Liver (tissue), 3 donors: ENCODE data around the gene F5.

ENCODE experiments used
- CTCF ChIP-seq: fragments of 150-350 bp; IDR thresholded peaks from 2 replicates; pipeline ENCODE4 v1.5.1; 2017; ENCODE audit warnings: improper control_type of control experiment, low read depth, low read length; ENCODE audit not compliant: missing input control
- FOXA1 ChIP-seq: IDR thresholded peaks from 2 replicates; pipeline ENCODE4 v1.6.1; 2016; ENCODE audit warnings: antibody characterized with exemption
- HNF4A ChIP-seq, 2 donors: conservative IDR thresholded peaks; 2 replicates each; pipeline ENCODE4 v1.6.1; 2016; ENCODE audit warnings: antibody characterized with exemption in 2 of 2, mild to moderate bottlenecking in 2 of 2
- RAD21 ChIP-seq, 2 donors: IDR thresholded peaks; 2 replicates each; pipeline ENCODE4 v1.6.1; 2016; ENCODE audit warnings: antibody characterized with exemption in 2 of 2, mild to moderate bottlenecking in 2 of 2
- REST ChIP-seq: IDR thresholded peaks from 2 replicates; pipeline ENCODE4 v1.6.1; 2016; ENCODE audit warnings: antibody characterized with exemption, mild to moderate bottlenecking
- RXRA ChIP-seq, 2 donors: IDR thresholded peaks; 2 replicates each; pipeline ENCODE4 v1.6.1; 2017 to 2018; ENCODE audit warnings: antibody characterized with exemption in 2 of 2, mild to moderate bottlenecking in 1 of 2
- TAF1 ChIP-seq: conservative IDR thresholded peaks from 2 replicates; pipeline ENCODE4 v1.6.1; 2016; ENCODE audit warnings: antibody characterized with exemption, mild to moderate bottlenecking
- YY1 ChIP-seq: IDR thresholded peaks from 2 replicates; pipeline ENCODE4 v1.6.1; 2016; ENCODE audit warnings: antibody characterized with exemption, mild to moderate bottlenecking
- ZBTB33 ChIP-seq: IDR thresholded peaks from 2 replicates; pipeline ENCODE4 v1.6.1; 2016; ENCODE audit warnings: antibody characterized with exemption
- donor health status: healthy.
- donor health status: healthy.

- no peak for TF ChIP-seq RXRA (IDR thresholded peaks at IDR 0.05)
- no peak for TF ChIP-seq CTCF
- no peak for TF ChIP-seq YY1
- TF ChIP-seq TAF1: no peak
- TF ChIP-seq REST: no peak
- no peak for TF ChIP-seq ZBTB33
- TF ChIP-seq FOXA1: no peak
- no peak for TF ChIP-seq HNF4A (conservative IDR thresholded peaks at IDR 0.05)
- no peak for TF ChIP-seq RAD21 (IDR thresholded peaks at IDR 0.05)
Observed at GRCh38 chr1:169538998-169539871, 47.0 kb downstream of the F5 start.
